ENCODE results near the gene NADK. TPM values are rescaled to one million over a fixed set of nuclear protein-coding genes. Genes with fewer than 3 reads are reported as not detected.

The NADK gene
- total RNA-seq, 1 experiment from 2014 or later, result 93.4 TPM

- Histone ChIP-seq H3K9me3 (ENCODE audit: control insufficient read depth in 1 of 2, insufficient read depth in 1 of 2, low read depth in 1 of 2, low read length in 2 of 2) (no peaks in the 10 kb centered on the region), H3K4me1 (ENCODE audit: control insufficient read depth in 1 of 2, insufficient read depth in 2 of 2, low read length in 2 of 2) (no peaks in the 10 kb centered on the region), H3K79me2 (ENCODE audit: insufficient read depth, low read length) (peaks cover 72% of the 10 kb centered on the region), H4K20me1 (ENCODE audit: insufficient read depth) (peaks cover 4% of the 10 kb centered on the region; the same call in 1 of the 2 replicates), H3K4me3 (replicated peaks in 1 of 2; ENCODE audit: low read depth in 1 of 2, low read length in 2 of 2) (no peak overlapping the region), H3K9me2 (ENCODE audit: insufficient read depth) (no peaks in the 10 kb centered on the region), H3K36me3 (ENCODE audit: control insufficient read depth in 1 of 2, insufficient read depth in 2 of 2, low read length in 2 of 2) (peaks cover 33 to 45% of the 10 kb centered on the region in 2 experiments), H3K27ac (ENCODE audit: low read depth, low read length) (no peak overlapping the region), H3K4me2 (ENCODE audit: low read length) (no peak overlapping the region), H2AFZ (ENCODE audit: low read depth, low read length, poor library complexity, severe bottlenecking) (no peak overlapping the region), H3K9ac (ENCODE audit: low read length) (no peak overlapping the region), H3K27me3 (ENCODE audit: insufficient read depth, low read length) (no peaks in the 10 kb centered on the region)
- no peak for TF ChIP-seq SP1 (IDR thresholded peaks at IDR 0.05; ENCODE audit: low read depth)
- TF ChIP-seq POLR2AphosphoS5 (IDR thresholded peaks at IDR 0.05; ENCODE audit: low read depth, low read length), result no peak
- no peak for TF ChIP-seq ATF3 (IDR thresholded peaks at IDR 0.05)
- TF ChIP-seq ZFX (IDR thresholded peaks at IDR 0.05), result no peak
- TF ChIP-seq JUND (IDR thresholded peaks at IDR 0.05), result no peak
- TF ChIP-seq ZNF274 (IDR thresholded peaks at IDR 0.05; ENCODE audit: low read depth, low read length), result no peak
- TF ChIP-seq EZH2 (IDR thresholded peaks at IDR 0.05), result no peak
- no peak for TF ChIP-seq RAD21 (IDR thresholded peaks at IDR 0.05; ENCODE audit: low read depth)
- no peak for TF ChIP-seq EGR1 (IDR thresholded peaks at IDR 0.05; ENCODE audit: low read depth)
- no peak for TF ChIP-seq YY1 (IDR thresholded peaks at IDR 0.05; ENCODE audit: extremely low read depth, insufficient replicate concordance, low read depth, low read length)
- TF ChIP-seq REST (IDR thresholded peaks at IDR 0.05; ENCODE audit: low read depth), result no peak
- no peak for TF ChIP-seq CEBPB (IDR thresholded peaks at IDR 0.05; ENCODE audit: low read depth)
- TF ChIP-seq TCF7L2 (IDR thresholded peaks at IDR 0.05; ENCODE audit: borderline replicate concordance, extremely low read depth, insufficient read depth, insufficient read length), result no peak
- TF ChIP-seq CBX3 (IDR thresholded peaks at IDR 0.05; ENCODE audit: low read depth), result no peak
- no peak for TF ChIP-seq FOSL1 (IDR thresholded peaks at IDR 0.05; ENCODE audit: low read depth)
- no peak for TF ChIP-seq EZH2phosphoT487 (IDR thresholded peaks at IDR 0.05; ENCODE audit: borderline replicate concordance)
- no peak for TF ChIP-seq SIN3A (IDR thresholded peaks at IDR 0.05; ENCODE audit: low read depth)
- no peak for TF ChIP-seq CTCF (IDR thresholded peaks at IDR 0.05 in 2 of 3, conservative IDR thresholded peaks at IDR 0.05 in 1 of 3; ENCODE audit: borderline replicate concordance in 1 of 3, insufficient read depth in 1 of 3, low read depth in 2 of 3, low read length in 2 of 3)
- no peak for TF ChIP-seq POLR2A (IDR thresholded peaks at IDR 0.05; ENCODE audit: borderline replicate concordance, extremely low read depth, insufficient read depth, insufficient read length)
- intact Hi-C loops (cut with micrococcal nuclease), result no loop called here
- ATAC-seq, result no peak
- BruUV-seq (replicated peaks), result no TSS peak
- POLR2A ChIA-PET, result no interaction called here
- RAD21 ChIA-PET (ENCODE audit: low non-redundant PET in 1 of 2, low total read pairs in 2 of 2, uncharacterized antibody in 2 of 2, unreplicated experiment in 2 of 2), result no interaction called here
- CTCF ChIA-PET, result no interaction called here
- no peak for DNase-seq (ENCODE audit: low read depth, low spot score)
Observed at GRCh38 chr1:1799716-1800115, 21.4 kb upstream of the NADK start.
